Kidney glomerular epithelial cell (primary cell): ENCODE measurements around the gene DGKB.

Experiments used
- DNase-seq: peaks from one replicate; lab custom pipeline; 2025; lab: John Stamatoyannopoulos, UW

The DGKB gene

DNA sequence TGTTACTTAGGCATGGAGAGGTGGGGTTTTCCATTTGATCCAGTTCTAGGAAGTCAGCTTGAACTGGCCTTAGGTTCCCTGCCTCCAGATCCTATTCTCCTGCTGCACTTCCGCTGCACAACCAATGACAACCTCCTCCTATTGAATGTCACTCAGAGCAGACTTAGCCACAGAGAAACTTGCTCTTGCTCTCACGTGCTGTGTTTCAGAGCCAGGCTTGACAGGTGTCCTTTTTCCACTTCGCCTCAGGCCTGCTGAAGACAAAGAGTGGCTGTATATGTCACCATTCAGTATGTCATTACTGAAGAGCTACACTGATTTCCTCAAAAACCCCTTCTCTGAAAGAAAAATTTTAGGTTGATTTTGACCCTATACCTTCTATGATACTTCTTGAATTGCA is 797.7 kb downstream of the DGKB start:
- no peak for DNase-seq

DNA sequence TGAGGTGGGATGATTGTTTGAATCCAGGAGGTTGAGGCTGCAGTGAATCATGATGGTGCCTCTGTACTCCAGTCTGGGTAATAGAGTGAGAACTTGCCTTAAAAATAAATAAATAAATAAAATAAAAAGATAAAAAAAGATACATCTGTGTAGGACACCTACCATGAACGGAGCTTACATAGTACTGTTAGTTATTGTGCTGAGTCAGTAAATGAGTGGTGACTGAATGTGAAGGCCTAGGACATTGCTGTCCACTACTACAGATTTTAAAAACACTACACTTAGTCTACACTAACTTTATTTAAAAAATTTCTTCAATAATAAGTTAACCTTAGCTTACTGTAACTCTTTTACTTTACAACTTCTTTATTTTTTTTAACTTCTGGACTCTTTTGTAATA is 806.4 kb downstream of the DGKB start:
- DNase-seq: no peak

DNA sequence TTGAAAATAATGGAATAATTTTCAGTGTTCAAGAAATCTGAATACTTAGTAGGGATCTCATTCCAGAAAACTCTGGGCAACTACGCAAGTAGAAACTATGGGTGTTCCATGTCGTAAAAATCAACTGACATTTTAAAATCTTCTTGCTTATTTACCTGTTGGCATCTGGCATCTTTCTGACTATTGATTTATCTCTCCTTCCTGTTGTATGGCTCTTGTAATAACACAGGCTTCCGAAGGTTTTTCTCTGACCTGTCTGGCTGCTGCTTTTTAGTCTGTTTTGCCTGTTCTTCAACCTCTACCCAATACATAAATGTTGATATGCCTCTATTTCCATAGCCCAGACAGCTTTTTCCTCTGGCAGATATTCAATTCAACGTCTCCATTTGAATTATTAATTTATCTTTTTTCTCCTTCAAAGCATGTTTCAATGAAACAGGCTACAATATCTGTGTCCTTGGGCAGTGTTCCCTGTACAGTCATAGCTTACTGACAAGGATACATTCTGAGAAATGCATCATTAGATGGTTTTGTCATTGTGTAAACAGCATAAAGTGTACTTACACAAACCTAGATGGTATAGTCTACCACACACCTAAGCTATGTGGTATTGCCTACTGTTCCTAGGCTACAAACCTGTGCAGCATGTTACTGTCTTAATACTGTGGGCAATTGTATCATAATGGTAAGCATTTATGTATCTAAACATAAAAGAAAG is 807.2 kb downstream of the DGKB start:
- no peak for DNase-seq
